K562 (cell line): ENCODE data around the gene RESP18. TPM values are rescaled to one million over a fixed set of nuclear protein-coding genes. Genes with fewer than 3 reads are reported as not detected.

ENCODE experiments used
- BDP1 ChIP-seq: IDR thresholded peaks from 3 replicates; pipeline ENCODE4 v1.6.1; 2011; ENCODE audit not compliant: insufficient read length, insufficient read depth
- DIDO1 ChIP-seq: fragments of 450-650 bp; IDR thresholded peaks from 2 replicates; pipeline ENCODE4 v1.6.1; 2016; ENCODE audit warnings: low read depth, missing biosample characterization, missing genetic modification characterization
- E2F5 ChIP-seq: sonication (generic); formaldehyde crosslinking; IDR thresholded peaks from 2 replicates; pipeline ENCODE4 v1.8.0; 2022; ENCODE audit warnings: mild to moderate bottlenecking, missing genetic modification reagents
- HMBOX1 ChIP-seq: sonication (generic); IDR thresholded peaks from 2 replicates; pipeline ENCODE4 v1.6.1; 2016
- LCOR ChIP-seq: sonication (generic); formaldehyde crosslinking; IDR thresholded peaks from 2 replicates; pipeline ENCODE4 v1.8.0; 2022; ENCODE audit warnings: mild to moderate bottlenecking, missing genetic modification reagents
- MTA1 ChIP-seq: fragments of 450-650 bp; IDR thresholded peaks from 2 replicates; pipeline ENCODE4 v1.6.1; 2017; ENCODE audit warnings: borderline replicate concordance
- NCOA2 ChIP-seq, 2 experiments: fragments of 450-650 bp; IDR thresholded peaks; 2 replicates each; pipeline ENCODE4 v1.6.1; 2018; ENCODE audit warnings: mild to moderate bottlenecking in 2 of 2, moderate library complexity in 1 of 2; ENCODE audit not compliant: partially characterized antibody in 2 of 2
- NR2C2 ChIP-seq, 2 experiments: fragments of 200-800 bp in 1 of 2; sonication (Bioruptor generic) in 1 of 2; sonication (generic) in 1 of 2; formaldehyde crosslinking in 1 of 2; IDR thresholded peaks; 2 replicates each; pipeline versions ENCODE4 v1.6.1 to v1.8.0; 2016 to 2022; ENCODE audit warnings: mild to moderate bottlenecking in 1 of 2, missing compliant biosample characterization in 1 of 2, missing genetic modification characterization in 1 of 2, missing genetic modification reagents in 1 of 2
- PATZ1 ChIP-seq: fragments of 250-450 bp; sonication (Bioruptor Pico); IDR thresholded peaks from 2 replicates; pipeline ENCODE4 v1.5.0; 2020; ENCODE audit warnings: mild to moderate bottlenecking, borderline replicate concordance
- SRSF1 ChIP-seq: fragments of 200-400 bp; formaldehyde crosslinking; IDR thresholded peaks from 2 replicates; pipeline ENCODE4 v1.6.1; 2017; ENCODE audit warnings: mild to moderate bottlenecking, low read depth, low read length, moderate library complexity
- ZBTB40 ChIP-seq, 2 experiments: fragments of 450-650 bp in 1 of 2; sonication (generic) in 1 of 2; formaldehyde crosslinking in 1 of 2; IDR thresholded peaks; 2 replicates each; pipeline versions ENCODE4 v1.7.1 to v1.9.0; 2016 to 2022; ENCODE audit warnings: inconsistent platforms in 1 of 2, mild to moderate bottlenecking in 1 of 2, missing genetic modification reagents in 1 of 2
- polyA plus RNA-seq, 8 experiments: library from polyadenylated mRNA; depleted of rRNA in 4 of 8; stranded (reverse) in 5 of 8; unstranded in 3 of 8; fragments of >200 nt; fragmentation: Nextera tagmentation in 2 of 8; fragmentation: Illumina TruSeq in 1 of 8; extraction: Ambion mirVana in 2 of 8; extraction: Trizol in 1 of 8; gene quantifications; 2 replicates each; pipeline versions ENCODE4 v1.2.1 to v1.2.3, GENCODE V29; 2011 to 2014; ENCODE audit warnings: inconsistent platforms in 1 of 8, missing spikeins in 1 of 8
- total RNA-seq, 7 experiments: library from RNA; depleted of rRNA in 6 of 7; stranded (reverse); fragments of >200 nt in 6 of 7; fragmentation: Illumina TruSeq in 2 of 7; extraction: Trizol in 2 of 7; gene quantifications; 2 replicates each; pipeline versions ENCODE4 v1.2.1 to v1.2.3, GENCODE V29; 2011 to 2021; ENCODE audit warnings: low replicate concordance in 1 of 7

RESP18 gene
- total and polyA plus RNA-seq, 9 of the 15 experiments (the other 6 are each of a cell fraction or from before 2014, with no cell fraction given), result not detected

- peak; percentile 50; the same call in 1 of the 2 replicates for TF ChIP-seq ZBTB40 (IDR thresholded peaks at IDR 0.05)
- no peak for TF ChIP-seq ZBTB40 (CRISPR knock-in tag; IDR thresholded peaks at IDR 0.05)
- peak; percentile 47; the same call in 1 of the 2 replicates for TF ChIP-seq LCOR (CRISPR knock-in tag)
- TF ChIP-seq HMBOX1, result no peak
- TF ChIP-seq PATZ1 (CRISPR knock-in tag), result no peak
- TF ChIP-seq NR2C2 (CRISPR knock-in tag; IDR thresholded peaks at IDR 0.05), result no peak
- peak; percentile 50; the same call in 1 of the 2 replicates for TF ChIP-seq NR2C2 (tag; IDR thresholded peaks at IDR 0.05)
- no peak for TF ChIP-seq BDP1
- TF ChIP-seq SRSF1, result no peak
- TF ChIP-seq NCOA2 (IDR thresholded peaks at IDR 0.05; ENCODE audit: partially characterized antibody in 2 of 2), result no peak
- TF ChIP-seq MTA1, result peak; percentile 83; the same call in 1 of the 2 replicates
- TF ChIP-seq DIDO1 (tag), result no peak
- TF ChIP-seq E2F5, result no peak
These were observed 52.5 kb downstream of the RESP18 start (continued) for GRCh38 chr2:219279916-219280516.
